H9 (cell line): ENCODE results near the gene SV2C. TPM values are rescaled to one million over a fixed set of nuclear protein-coding genes. Genes with fewer than 3 reads are reported as not detected.

ENCODE experiments used
- DNase-seq: peaks from one replicate; pipeline ENCODE4 v3.0.0-alpha.2; 2017
- H2AFZ ChIP-seq: one replicate; pipeline ENCODE4 v1.6.1; 2013; ENCODE audit warnings: mild to moderate bottlenecking, low read length, control low read depth, moderate library complexity
- H2AK5ac ChIP-seq: 2 replicates; pipeline ENCODE4 v1.6.1; 2013; ENCODE audit warnings: low read length, control low read depth, mixed read lengths; ENCODE audit not compliant: insufficient read length
- H2BK120ac ChIP-seq: one replicate; pipeline ENCODE4 v1.6.1; 2013; ENCODE audit warnings: low read depth, mild to moderate bottlenecking, low read length, control low read depth, inconsistent platforms; ENCODE audit not compliant: poor library complexity, severe bottlenecking
- H2BK12ac ChIP-seq: 2 replicates; pipeline ENCODE4 v1.6.1; 2013; ENCODE audit warnings: low read length, control low read depth, mixed read lengths, low read depth; ENCODE audit not compliant: insufficient read length
- H2BK15ac ChIP-seq: 2 replicates; pipeline ENCODE4 v1.6.1; 2013; ENCODE audit warnings: low read depth, low read length, control low read depth
- H2BK20ac ChIP-seq: one replicate; pipeline ENCODE4 v1.6.1; 2013; ENCODE audit warnings: low read depth, mild to moderate bottlenecking, low read length, control low read depth, inconsistent platforms; ENCODE audit not compliant: poor library complexity, severe bottlenecking
- H2BK5ac ChIP-seq: 2 replicates; pipeline ENCODE4 v1.6.1; 2013; ENCODE audit warnings: low read length, control low read depth, mixed read lengths; ENCODE audit not compliant: insufficient read length
- H3K14ac ChIP-seq: 2 replicates; pipeline ENCODE4 v1.6.1; 2013; ENCODE audit warnings: low read length, control low read depth; ENCODE audit not compliant: insufficient read depth
- H3K18ac ChIP-seq: 2 replicates; pipeline ENCODE4 v1.6.1; 2013; ENCODE audit warnings: low read depth, mild to moderate bottlenecking, mixed read lengths, low read length, control low read depth; ENCODE audit not compliant: insufficient read length
- H3K23ac ChIP-seq: 2 replicates; pipeline ENCODE4 v1.6.1; 2013; ENCODE audit warnings: low read length, control low read depth, mixed read lengths, low read depth; ENCODE audit not compliant: insufficient read length
- H3K23me2 ChIP-seq: 2 replicates; pipeline ENCODE4 v1.6.1; 2013; ENCODE audit warnings: low read depth, mild to moderate bottlenecking, mixed read lengths, low read length, control low read depth; ENCODE audit not compliant: insufficient read length, poor library complexity, severe bottlenecking
- H3K27ac ChIP-seq: 2 replicates; pipeline ENCODE4 v1.5.1; 2013; ENCODE audit warnings: low read length, control low read depth, mixed read lengths, low read depth; ENCODE audit not compliant: insufficient read length
- H3K27me3 ChIP-seq: 2 replicates; pipeline ENCODE4 v1.6.1; 2013; ENCODE audit warnings: low read length, control low read depth, inconsistent platforms; ENCODE audit not compliant: insufficient read depth
- H3K4ac ChIP-seq: 2 replicates; pipeline ENCODE4 v1.6.1; 2013; ENCODE audit warnings: low read depth, mild to moderate bottlenecking, control low read depth, inconsistent platforms, low read length, moderate library complexity
- H3K4me1 ChIP-seq: 2 replicates; pipeline ENCODE4 v1.6.1; 2013; ENCODE audit warnings: low read length, control low read depth, inconsistent platforms; ENCODE audit not compliant: insufficient read depth
- H3K4me2 ChIP-seq: 2 replicates; pipeline ENCODE4 v1.6.1; 2013; ENCODE audit warnings: low read length, control low read depth, mixed read lengths; ENCODE audit not compliant: insufficient read length, insufficient read depth
- H3K56ac ChIP-seq: 2 replicates; pipeline ENCODE4 v1.6.1; 2013; ENCODE audit warnings: low read depth, mild to moderate bottlenecking, mixed read lengths, low read length, control low read depth; ENCODE audit not compliant: insufficient read length
- H3K79me1 ChIP-seq: 2 replicates; pipeline ENCODE4 v1.6.1; 2013; ENCODE audit warnings: low read depth, mild to moderate bottlenecking, moderate library complexity, low read length, control low read depth, inconsistent platforms; ENCODE audit not compliant: insufficient read depth, poor library complexity, severe bottlenecking
- H3K79me2 ChIP-seq: 2 replicates; pipeline ENCODE4 v1.6.1; 2013; ENCODE audit warnings: low read length, control low read depth, inconsistent platforms; ENCODE audit not compliant: insufficient read depth
- H3K9ac ChIP-seq: 2 replicates; pipeline ENCODE4 v1.6.1; 2013; ENCODE audit warnings: low read length, control low read depth, mixed read lengths; ENCODE audit not compliant: insufficient read length; ENCODE audit errors: extremely low read depth
- H3K9me3 ChIP-seq: one replicate; pipeline ENCODE4 v1.6.1; 2013; ENCODE audit warnings: low read depth, low read length, inconsistent platforms; ENCODE audit not compliant: control insufficient read depth
- H3T11ph ChIP-seq: one replicate; pipeline ENCODE4 v1.6.1; 2013; ENCODE audit warnings: mild to moderate bottlenecking, low read length, control low read depth, inconsistent platforms
- H4K20me1 ChIP-seq: one replicate; pipeline ENCODE4 v1.6.1; 2013; ENCODE audit not compliant: control insufficient read depth, insufficient read length, insufficient read depth
- H4K5ac ChIP-seq: 2 replicates; pipeline ENCODE4 v1.6.1; 2013; ENCODE audit warnings: low read depth, mild to moderate bottlenecking, mixed read lengths, low read length, control low read depth; ENCODE audit not compliant: insufficient read length
- H4K8ac ChIP-seq: replicated peaks from 2 replicates; pipeline ENCODE4 v1.6.1; 2013; ENCODE audit warnings: low read length, control low read depth, mixed read lengths, low read depth; ENCODE audit not compliant: insufficient read length
- H4K91ac ChIP-seq: 2 replicates; pipeline ENCODE4 v1.6.1; 2013; ENCODE audit warnings: low read depth, mild to moderate bottlenecking, moderate library complexity, mixed read lengths, low read length, control low read depth; ENCODE audit not compliant: insufficient read length
- H3K27ac Mint-ChIP-seq, 3 experiments: 2 replicates in 2 of 3; 3 replicates in 1 of 3; pipeline ENCODE4 v1.8.0; 2020 to 2021; ENCODE audit warnings: mixed read lengths in 3 of 3, mild to moderate bottlenecking in 1 of 3, moderate library complexity in 1 of 3
- H3K27me3 Mint-ChIP-seq: 2 replicates; pipeline ENCODE4 v1.8.0; 2021; ENCODE audit warnings: low read depth, mild to moderate bottlenecking, moderate library complexity, mixed read lengths
- H3K36me3 Mint-ChIP-seq, 3 experiments: 2 replicates in 2 of 3; 3 replicates in 1 of 3; pipeline ENCODE4 v1.8.0; 2020 to 2021; ENCODE audit warnings: low read depth in 3 of 3, mixed read lengths in 3 of 3; ENCODE audit not compliant: insufficient read depth in 1 of 3
- H3K4me1 Mint-ChIP-seq, 2 experiments: 2 replicates each; pipeline ENCODE4 v1.8.0; 2020; ENCODE audit warnings: mixed read lengths in 2 of 2
- H3K4me3 Mint-ChIP-seq, 2 experiments: 2 replicates in 1 of 2; 3 replicates in 1 of 2; pipeline ENCODE4 v1.8.0; 2020 to 2021; ENCODE audit warnings: mild to moderate bottlenecking in 2 of 2, mixed read lengths in 2 of 2, moderate library complexity in 1 of 2
- H3K9me3 Mint-ChIP-seq, 2 experiments: 2 replicates in 1 of 2; 3 replicates in 1 of 2; pipeline ENCODE4 v1.8.0; 2020; ENCODE audit warnings: mild to moderate bottlenecking in 2 of 2, mixed read lengths in 2 of 2, moderate library complexity in 1 of 2
- WGBS: extraction: QIAGEN DNeasy Blood & Tissue Kit; methylation state at CpG from one replicate; pipeline ENCODE4 v1.1.7; 2013; ENCODE audit warnings: missing lambda C conversion rate, low lambda C conversion rate, mixed read lengths; ENCODE audit not compliant: insufficient read length; ENCODE audit errors: extremely low coverage; 5-methylcytosine and 5-hydroxymethylcytosine counted together
- total RNA-seq: library from RNA; stranded (reverse); gene quantifications from 2 replicates; pipeline ENCODE4 v1.2.1, GENCODE V29; 2021
- TF ChIP-seq, protein P1 (sequence below): fragments of 200-600 bp; sonication (generic); conservative IDR thresholded peaks from 3 replicates; pipeline ENCODE4 v1.8.0; 2021; ENCODE audit warnings: antibody characterized with exemption, mild to moderate bottlenecking

Gene SV2C
- total RNA-seq, 1 experiment from 2014 or later, result 0.09 TPM

DNA sequence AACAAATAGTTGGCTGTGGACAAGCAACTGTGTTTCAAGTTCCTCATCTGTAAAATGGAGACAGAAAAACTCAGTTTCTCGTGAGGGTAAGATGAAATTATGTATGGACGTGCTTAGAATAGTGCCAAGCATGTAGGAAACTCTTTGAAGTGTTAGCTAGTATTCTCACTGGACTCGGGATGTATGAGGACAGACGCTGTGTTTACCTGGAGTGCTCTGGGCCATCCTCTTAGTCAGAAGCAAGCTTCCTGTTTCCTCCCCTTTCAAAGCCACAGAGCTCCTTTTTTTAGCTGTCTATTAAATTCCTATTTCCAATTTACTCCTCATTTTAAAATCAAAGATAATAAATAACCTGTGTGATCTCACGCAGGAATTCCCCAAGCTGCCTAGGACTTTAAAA is 296.1 kb downstream of the SV2C start:
- H3K9me3 ChIP-seq, result no peaks in the 10 kb centered on the region
- Mint-ChIP-seq H3K4me1 (peaks cover 6 to 9% of the 10 kb centered on the region in 2 experiments), H3K36me3 (no peaks in the 10 kb centered on the region; a peak in 1 of 7 replicates), H3K9me3 (no peaks in the 10 kb centered on the region), H3K27me3 (no peaks in the 10 kb centered on the region), H3K27ac (no peak overlapping the region), H3K4me3 (no peak overlapping the region)
- no peak overlapping the region for H4K8ac ChIP-seq
- H3K4me1 ChIP-seq, result peaks cover 4% of the 10 kb centered on the region; the same call in 1 of the 2 replicates
- H3K9ac ChIP-seq, result no peak overlapping the region
- no peak for DNase-seq
- TF ChIP-seq, protein P1, sequence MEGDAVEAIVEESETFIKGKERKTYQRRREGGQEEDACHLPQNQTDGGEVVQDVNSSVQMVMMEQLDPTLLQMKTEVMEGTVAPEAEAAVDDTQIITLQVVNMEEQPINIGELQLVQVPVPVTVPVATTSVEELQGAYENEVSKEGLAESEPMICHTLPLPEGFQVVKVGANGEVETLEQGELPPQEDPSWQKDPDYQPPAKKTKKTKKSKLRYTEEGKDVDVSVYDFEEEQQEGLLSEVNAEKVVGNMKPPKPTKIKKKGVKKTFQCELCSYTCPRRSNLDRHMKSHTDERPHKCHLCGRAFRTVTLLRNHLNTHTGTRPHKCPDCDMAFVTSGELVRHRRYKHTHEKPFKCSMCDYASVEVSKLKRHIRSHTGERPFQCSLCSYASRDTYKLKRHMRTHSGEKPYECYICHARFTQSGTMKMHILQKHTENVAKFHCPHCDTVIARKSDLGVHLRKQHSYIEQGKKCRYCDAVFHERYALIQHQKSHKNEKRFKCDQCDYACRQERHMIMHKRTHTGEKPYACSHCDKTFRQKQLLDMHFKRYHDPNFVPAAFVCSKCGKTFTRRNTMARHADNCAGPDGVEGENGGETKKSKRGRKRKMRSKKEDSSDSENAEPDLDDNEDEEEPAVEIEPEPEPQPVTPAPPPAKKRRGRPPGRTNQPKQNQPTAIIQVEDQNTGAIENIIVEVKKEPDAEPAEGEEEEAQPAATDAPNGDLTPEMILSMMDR, result no peak
- H3K14ac ChIP-seq, result no peak overlapping the region
- H3K56ac ChIP-seq, result no peak overlapping the region
- no peak overlapping the region for H3K4ac ChIP-seq
- no peak overlapping the region for H4K91ac ChIP-seq
- H2BK120ac ChIP-seq, result no peak overlapping the region
- H3K79me2 ChIP-seq, result no peaks in the 10 kb centered on the region
- no peak overlapping the region for H2BK12ac ChIP-seq
- no peak overlapping the region for H2AFZ ChIP-seq
- no peaks in the 10 kb centered on the region for H3K79me1 ChIP-seq
- H3K27ac ChIP-seq, result no peak overlapping the region
- no peak overlapping the region for H2BK5ac ChIP-seq
- no peak overlapping the region for H2AK5ac ChIP-seq
- no peak overlapping the region for H2BK15ac ChIP-seq
- no peaks in the 10 kb centered on the region for H4K20me1 ChIP-seq
- no peak overlapping the region for H2BK20ac ChIP-seq
- H3K27me3 ChIP-seq, result no peaks in the 10 kb centered on the region
- H3K23ac ChIP-seq, result no peak overlapping the region
- H3K23me2 ChIP-seq, result no peaks in the 10 kb centered on the region
- WGBS, result no CpG with 5 or more reads among the region's 5 CpGs
- H3K4me2 ChIP-seq, result no peak overlapping the region
- H3T11ph ChIP-seq, result no peak overlapping the region
- H4K5ac ChIP-seq, result no peak overlapping the region
- no peak overlapping the region for H3K18ac ChIP-seq
